A549 (cell line): ENCODE results near the gene SEMA3C. TPM values are rescaled to one million over a fixed set of nuclear protein-coding genes. Genes with fewer than 3 reads are reported as not detected.

ENCODE experiments used
- ATAC-seq, 2 experiments: fragments of 200-7000 bp in 1 of 2; fragments of >200 bp in 1 of 2; cut with Nextera tagmentation in 1 of 2; cut with Tn5 transposase in 1 of 2; 3 replicates each; pipeline versions ENCODE4 v1.8.0 to v1.9.1; 2018 to 2020; ENCODE audit warnings: mild to moderate bottlenecking in 1 of 2, moderate library complexity in 1 of 2
- CTCF ChIA-PET: fragments of 300-600 bp; sonication (Branson Sonifier 250); formaldehyde crosslinking; extraction: SDS; loops from one replicate; lab custom pipeline; 2021; ENCODE audit warnings: antibody characterized with exemption, inconsistent platforms; lab: Yijun Ruan, JAX
- POLR2A ChIA-PET: fragments of 350-600 bp; formaldehyde crosslinking; extraction: SDS; loops from one replicate; lab custom pipeline; 2021; ENCODE audit warnings: antibody characterized with exemption, inconsistent platforms; lab: Yijun Ruan, JAX
- DNase-seq, 2 experiments: peaks; one replicate each; pipeline versions ENCODE4 v3.0.0 to v3.0.0-alpha.2; 2011 to 2016; ENCODE audit warnings: low read depth in 1 of 2, low spot score in 1 of 2
- FAIRE-seq: peaks from 2 replicates; lab custom pipeline; 2011; peaks lifted over from hg19 to GRCh38; lab: Jason Lieb, UNC
- H3K27ac ChIP-seq, 2 experiments: fragments of >200 bp; sonication (Bioruptor Twin); formaldehyde crosslinking; 3 replicates each; pipeline ENCODE4 v1.5.1; 2016 to 2017
- H3K4me1 ChIP-seq: fragments of >200 bp; sonication (Bioruptor Twin); formaldehyde crosslinking; 3 replicates; pipeline ENCODE4 v1.6.1; 2016
- H3K4me2 ChIP-seq: fragments of >200 bp; sonication (Bioruptor Twin); formaldehyde crosslinking; 3 replicates; pipeline ENCODE4 v1.6.1; 2016
- H3K4me3 ChIP-seq: fragments of >200 bp; sonication (Bioruptor Twin); formaldehyde crosslinking; 3 replicates; pipeline ENCODE4 v1.5.1; 2016
- H3K9me3 ChIP-seq: fragments of >200 bp; sonication (Bioruptor Twin); formaldehyde crosslinking; 3 replicates; pipeline ENCODE4 v1.6.1; 2016
- BHLHE40 ChIP-seq: IDR thresholded peaks from 2 replicates; pipeline ENCODE4 v1.6.1; 2012; ENCODE audit warnings: low read depth, low read length, inconsistent platforms
- CBX2 ChIP-seq: fragments of 200-600 bp; sonication (generic); IDR thresholded peaks from 2 replicates; pipeline ENCODE4 v1.6.1; 2016; ENCODE audit warnings: low read depth, mild to moderate bottlenecking, borderline replicate concordance
- CHD4 ChIP-seq: fragments of 200-600 bp; sonication (generic); IDR thresholded peaks from 2 replicates; pipeline ENCODE4 v1.6.1; 2016; ENCODE audit warnings: antibody characterized with exemption, mild to moderate bottlenecking, borderline replicate concordance
- CTCF ChIP-seq: fragments of >200 bp; sonication (Bioruptor Twin); formaldehyde crosslinking; IDR thresholded peaks from 3 replicates; pipeline ENCODE4 v1.5.1; 2016
- E2F6 ChIP-seq: IDR thresholded peaks from 2 replicates; pipeline ENCODE4 v1.6.1; 2012; ENCODE audit warnings: low read depth, borderline replicate concordance
- EHF ChIP-seq: fragments of 250-450 bp; sonication (Bioruptor Pico); IDR thresholded peaks from 2 replicates; pipeline ENCODE4 v1.5.0; 2020; ENCODE audit warnings: mild to moderate bottlenecking
- EP300 ChIP-seq, 2 experiments: fragments of >200 bp; sonication (Bioruptor Twin); formaldehyde crosslinking; IDR thresholded peaks; 2 replicates in 1 of 2; 3 replicates in 1 of 2; pipeline ENCODE4 v1.6.1; 2016 to 2017
- ESRRA ChIP-seq: fragments of 150-350 bp; IDR thresholded peaks from 2 replicates; pipeline ENCODE4 v1.6.1; 2014; ENCODE audit warnings: mild to moderate bottlenecking, low read length, borderline replicate concordance
- FOSB ChIP-seq: fragments of 250-450 bp; sonication (Bioruptor Pico); IDR thresholded peaks from 2 replicates; pipeline ENCODE4 v1.5.0; 2020; ENCODE audit warnings: mild to moderate bottlenecking, moderate library complexity
- FOSL2 ChIP-seq, 2 experiments: fragments of 450-650 bp in 1 of 2; fragments of >200 bp in 1 of 2; sonication (Bioruptor Twin) in 1 of 2; formaldehyde crosslinking; IDR thresholded peaks; 2 replicates each; pipeline versions ENCODE4 v1.5.0 to v1.6.1; 2016 to 2020; ENCODE audit warnings: mild to moderate bottlenecking in 1 of 2, moderate library complexity in 1 of 2
- HEYL ChIP-seq: fragments of 250-450 bp; sonication (Bioruptor Pico); IDR thresholded peaks from 2 replicates; pipeline ENCODE4 v1.8.0; 2021; ENCODE audit warnings: mild to moderate bottlenecking, moderate library complexity
- MAFK ChIP-seq: fragments of 450-650 bp; IDR thresholded peaks from 2 replicates; pipeline ENCODE4 v1.6.1; 2014; ENCODE audit not compliant: partially characterized antibody
- MAX ChIP-seq: IDR thresholded peaks from 2 replicates; pipeline ENCODE4 v1.6.1; 2012
- NPAS2 ChIP-seq: fragments of 250-450 bp; sonication (Bioruptor Pico); IDR thresholded peaks from 2 replicates; pipeline ENCODE4 v1.8.0; 2022; ENCODE audit warnings: mild to moderate bottlenecking, moderate library complexity, borderline replicate concordance
- NR3C1 ChIP-seq: fragments of >200 bp; sonication (Bioruptor Twin); formaldehyde crosslinking; IDR thresholded peaks from 3 replicates; pipeline ENCODE4 v1.6.1; 2017
- PHF8 ChIP-seq: fragments of 200-600 bp; sonication (generic); IDR thresholded peaks from 2 replicates; pipeline ENCODE4 v1.6.1; 2016; ENCODE audit warnings: low read depth, mild to moderate bottlenecking, antibody characterized with exemption, moderate library complexity, borderline replicate concordance
- POLR2AphosphoS2 ChIP-seq: conservative IDR thresholded peaks from 2 replicates; pipeline ENCODE4 v1.6.1; 2012; ENCODE audit warnings: low read length, improper control_type of control experiment, inconsistent platforms
- REST ChIP-seq: fragments of 200-600 bp; sonication (generic); IDR thresholded peaks from 2 replicates; pipeline ENCODE4 v1.6.1; 2016; ENCODE audit warnings: antibody characterized with exemption, mild to moderate bottlenecking, moderate library complexity
- RFX5 ChIP-seq: fragments of 450-650 bp; IDR thresholded peaks from 2 replicates; pipeline ENCODE4 v1.7.1; 2014; ENCODE audit warnings: antibody characterized with exemption, mild to moderate bottlenecking, moderate library complexity
- SMC3 ChIP-seq: fragments of >200 bp; sonication (Bioruptor Twin); formaldehyde crosslinking; IDR thresholded peaks from 3 replicates; pipeline ENCODE4 v1.6.1; 2018; ENCODE audit warnings: inconsistent platforms
- TFCP2L1 ChIP-seq: fragments of 250-450 bp; sonication (Bioruptor Pico); IDR thresholded peaks from 2 replicates; pipeline ENCODE4 v1.5.0; 2021; ENCODE audit warnings: mild to moderate bottlenecking
- ZC3H11A ChIP-seq: fragments of 450-650 bp; IDR thresholded peaks from 2 replicates; pipeline ENCODE4 v1.6.1; 2014; ENCODE audit warnings: antibody characterized with exemption, mild to moderate bottlenecking
- WGBS: methylation state at CpG from one replicate; pipeline ENCODE4 v1.1.6; 2017; ENCODE audit errors: missing lambda C conversion rate; 5-methylcytosine and 5-hydroxymethylcytosine counted together
- polyA plus RNA-seq, 4 experiments: library from polyadenylated mRNA; depleted of rRNA in 3 of 4; stranded (reverse); fragments of >200 nt; fragmentation: RNase III in 1 of 4; extraction: RNeasy Plus Mini Kit Qiagen cat#74134 plus additional on column Dnase treatment in 1 of 4; gene quantifications; 2 replicates in 3 of 4; 3 replicates in 1 of 4; pipeline ENCODE4 v1.2.3, GENCODE V29; 2011 to 2017
- TF ChIP-seq, protein P1 (sequence below): fragments of 250-450 bp; sonication (Bioruptor Pico); IDR thresholded peaks from 2 replicates; pipeline ENCODE4 v1.5.0; 2020; ENCODE audit warnings: low read depth, mild to moderate bottlenecking, moderate library complexity
- TF ChIP-seq, protein P2 (sequence below): fragments of 450-650 bp; IDR thresholded peaks from 2 replicates; pipeline ENCODE4 v1.6.1; 2014; ENCODE audit warnings: antibody characterized with exemption

SEMA3C gene
- polyA plus RNA-seq, 2 of the 4 experiments (the other 2 are of a cell fraction): 78.1 to 212 TPM

- no peak for TF ChIP-seq ESRRA
- TF ChIP-seq REST: no peak
- TF ChIP-seq BHLHE40: no peak
- no peak for TF ChIP-seq EHF (CRISPR knock-in tag)
- no peak for TF ChIP-seq CBX2
- TF ChIP-seq PHF8: no peak
- TF ChIP-seq TFCP2L1 (CRISPR knock-in tag): no peak
- TF ChIP-seq POLR2AphosphoS2: no peak
- TF ChIP-seq HEYL (CRISPR knock-in tag): no peak
- no peak for TF ChIP-seq RFX5
- TF ChIP-seq CTCF: no peak
- no peak for TF ChIP-seq MAFK
- Histone ChIP-seq H3K27ac (0 out of 6 replicates have a peak overlapping the region, but pooled peaks of 1 of the 2 experiments have one; percentile 9), H3K9me3 (no peaks in the 10 kb centered on the region), H3K4me3 (no peak overlapping the region), H3K4me2 (no peak overlapping the region), H3K4me1 (peaks cover 7% of the 10 kb centered on the region; the same call in 2 of the 3 replicates)
- POLR2A ChIA-PET: no interaction called here
- CTCF ChIA-PET: interaction anchor here (1.4 kb wide), 1 partner anchor 18 kb away, joined by 3 read pairs; no protein-coding TSS in a partner anchor
- no peak for FAIRE-seq
- DNase-seq: no peak
- no peak for ATAC-seq
- 82% methylated on average over 3 of the region's 3 CpGs for WGBS
Measured at GRCh38 chr7:80791509-80791929, 127.3 kb downstream of the SEMA3C start.

GRCh38 chr7:80790877-80791276 is 128.0 kb downstream of the SEMA3C start:
- no peak for FAIRE-seq
- ChIA-PET CTCF (interaction anchor here (0.6 to 1.4 kb wide), 3 partner anchors 18 to 679 kb away, joined by 3 to 4 read pairs (median 4); no protein-coding TSS in a partner anchor), POLR2A (no interaction called here)
- no peak for ATAC-seq
- Histone ChIP-seq H3K9me3 (no peaks in the 10 kb centered on the region), H3K27ac (no peak overlapping the region), H3K4me1 (peaks cover 14% of the 10 kb centered on the region; the same call in 2 of the 3 replicates), H3K4me3 (no peak overlapping the region), H3K4me2 (no peak overlapping the region)
- 94% methylated on average over 4 of the region's 4 CpGs for WGBS
- DNase-seq: no peak
- TF ChIP-seq POLR2AphosphoS2 (no peak), NR3C1 (no peak), ZC3H11A (no peak), MAFK (no peak), FOSL2 (IDR thresholded peaks at IDR 0.05) (no peak), FOSL2 (CRISPR knock-in tag; IDR thresholded peaks at IDR 0.05) (no peak), BHLHE40 (no peak), CBX2 (no peak), RFX5 (no peak), E2F6 (no peak), REST (no peak), SMC3 (no peak), CHD4 (no peak), NPAS2 (no peak), PHF8 (no peak), MAX (no peak), FOSB (CRISPR knock-in tag) (no peak), EP300 (IDR thresholded peaks at IDR 0.05) (no peak)
- TF ChIP-seq, protein P1, sequence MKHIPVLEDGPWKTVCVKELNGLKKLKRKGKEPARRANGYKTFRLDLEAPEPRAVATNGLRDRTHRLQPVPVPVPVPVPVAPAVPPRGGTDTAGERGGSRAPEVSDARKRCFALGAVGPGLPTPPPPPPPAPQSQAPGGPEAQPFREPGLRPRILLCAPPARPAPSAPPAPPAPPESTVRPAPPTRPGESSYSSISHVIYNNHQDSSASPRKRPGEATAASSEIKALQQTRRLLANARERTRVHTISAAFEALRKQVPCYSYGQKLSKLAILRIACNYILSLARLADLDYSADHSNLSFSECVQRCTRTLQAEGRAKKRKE (CRISPR knock-in tag): no peak
- TF ChIP-seq, protein P2, sequence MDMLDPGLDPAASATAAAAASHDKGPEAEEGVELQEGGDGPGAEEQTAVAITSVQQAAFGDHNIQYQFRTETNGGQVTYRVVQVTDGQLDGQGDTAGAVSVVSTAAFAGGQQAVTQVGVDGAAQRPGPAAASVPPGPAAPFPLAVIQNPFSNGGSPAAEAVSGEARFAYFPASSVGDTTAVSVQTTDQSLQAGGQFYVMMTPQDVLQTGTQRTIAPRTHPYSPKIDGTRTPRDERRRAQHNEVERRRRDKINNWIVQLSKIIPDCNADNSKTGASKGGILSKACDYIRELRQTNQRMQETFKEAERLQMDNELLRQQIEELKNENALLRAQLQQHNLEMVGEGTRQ: no peak
